OCI-LY7 (cell line): ENCODE data around the gene SRRM4. TPM values are rescaled to one million over a fixed set of nuclear protein-coding genes. Genes with fewer than 3 reads are reported as not detected.

Experiments
- Bru-seq: library from RNA; stranded (reverse); fragments of 400-500 nt; gene quantifications from one replicate; lab custom pipeline; 2021; lab: Mats Ljungman, UMichigan
- BruChase-seq, 2 experiments: library from RNA; stranded (reverse); fragments of 400-500 nt; gene quantifications; one replicate each; lab custom pipeline; 2021; lab: Mats Ljungman, UMichigan
- BruUV-seq: library from RNA; stranded (reverse); fragments of 400-500 nt; replicated peaks from 2 replicates; lab custom pipeline; 2021; lab: Mats Ljungman, UMichigan
- CTCF ChIA-PET: fragments of 300-600 bp; sonication (Branson Sonifier 250); formaldehyde crosslinking; loops from one replicate; lab custom pipeline; 2022; ENCODE audit warnings: antibody characterized with exemption; ENCODE audit not compliant: unreplicated experiment; lab: Charles Lee
- POLR2A ChIA-PET: fragments of 300-600 bp; sonication (Branson Sonifier 250); formaldehyde crosslinking; loops from one replicate; lab custom pipeline; 2022; ENCODE audit warnings: antibody characterized with exemption; lab: Charles Lee
- DNase-seq: peaks from one replicate; pipeline ENCODE4 v3.0.0-alpha.2; 2015; ENCODE audit warnings: low spot score
- H2AFZ ChIP-seq: fragments of 200-600 bp; sonication (generic), shearing (Covaris generic); 2 replicates; pipeline ENCODE4 v1.6.1; 2014; ENCODE audit warnings: mild to moderate bottlenecking, antibody characterized with exemption, low read length, moderate library complexity
- H3K27ac ChIP-seq: fragments of 200-600 bp; sonication (generic); 2 replicates; pipeline ENCODE4 v1.5.1; 2014; ENCODE audit warnings: mixed run types, low read depth, mild to moderate bottlenecking, moderate library complexity, low read length, inconsistent platforms; ENCODE audit not compliant: poor library complexity, severe bottlenecking
- H3K36me3 ChIP-seq: fragments of 200-600 bp; sonication (generic); 2 replicates; pipeline ENCODE4 v1.6.1; 2014; ENCODE audit warnings: mild to moderate bottlenecking, antibody characterized with exemption, low read length, moderate library complexity, mixed read lengths; ENCODE audit not compliant: insufficient read depth
- H3K4me1 ChIP-seq: fragments of 200-600 bp; sonication (generic); 2 replicates; pipeline ENCODE4 v1.5.1; 2014; ENCODE audit warnings: mild to moderate bottlenecking, low read length; ENCODE audit not compliant: insufficient read depth, poor library complexity, severe bottlenecking
- H3K4me2 ChIP-seq: fragments of 200-600 bp; sonication (generic); 2 replicates; pipeline ENCODE4 v1.6.1; 2014; ENCODE audit warnings: mild to moderate bottlenecking, low read length
- H3K4me3 ChIP-seq: fragments of 200-600 bp; sonication (generic); 2 replicates; pipeline ENCODE4 v1.5.1; 2014; ENCODE audit warnings: mild to moderate bottlenecking, low read depth, low read length; ENCODE audit not compliant: poor library complexity, severe bottlenecking
- H3K79me2 ChIP-seq: fragments of 200-600 bp; sonication (generic); 2 replicates; pipeline ENCODE4 v1.6.1; 2016; ENCODE audit warnings: low read depth, mild to moderate bottlenecking, low read length, moderate library complexity, mixed read lengths; ENCODE audit not compliant: insufficient read depth
- H3K9me2 ChIP-seq: fragments of 200-600 bp; sonication (generic); 2 replicates; pipeline ENCODE4 v1.6.1; 2016; ENCODE audit warnings: mild to moderate bottlenecking, low read length, mixed read lengths; ENCODE audit not compliant: insufficient read depth
- H3K9me3 ChIP-seq: fragments of 200-600 bp; sonication (generic); 2 replicates; pipeline ENCODE4 v1.6.1; 2014; ENCODE audit warnings: mild to moderate bottlenecking, mixed run types, low read length, mixed read lengths
- H4K20me1 ChIP-seq: fragments of 200-600 bp; sonication (generic); 2 replicates; pipeline ENCODE4 v1.6.1; 2014; ENCODE audit warnings: mild to moderate bottlenecking, antibody characterized with exemption, low read length, moderate library complexity, mixed read lengths; ENCODE audit not compliant: insufficient read depth
- CTCF ChIP-seq: fragments of 200-600 bp; sonication (generic); conservative IDR thresholded peaks from 2 replicates; pipeline ENCODE4 v1.5.1; 2014; ENCODE audit warnings: mild to moderate bottlenecking, antibody characterized with exemption, low read length, moderate library complexity, mixed read lengths
- EZH2phosphoT487 ChIP-seq: fragments of 200-600 bp; sonication (generic); IDR thresholded peaks from 2 replicates; pipeline ENCODE4 v1.6.1; 2018; ENCODE audit warnings: low read depth, borderline replicate concordance, mild to moderate bottlenecking, mixed run types, antibody characterized with exemption, low read length, moderate library complexity, mixed read lengths
- intact Hi-C: fragments of 100-400 bp; cut with micrococcal nuclease; formaldehyde crosslinking; loops from one replicate; pipeline ENCODE4 v1.10.0; 2022; ENCODE audit not compliant: unreplicated experiment
- long read RNA-seq: library from polyadenylated mRNA; stranded (forward); transcript quantifications from one replicate; pipeline ENCODE4 v2.0.0, GENCODE V29; 2022
- total RNA-seq, 2 experiments: library from RNA; depleted of rRNA in 1 of 2; stranded (reverse); fragments of >200 nt in 1 of 2; shearing (Covaris generic) in 1 of 2; gene quantifications; 2 replicates each; pipeline ENCODE4 v1.2.3, GENCODE V29; 2014 to 2022

The SRRM4 gene
- not detected in 2 replicates for total RNA-seq (2014; rRNA removed; shearing (Covaris generic))
- total RNA-seq (2022) = not detected in 2 replicates
- Bru-seq, nascent RNA = not detected
- not detected for BruChase-seq, experiment 1, labeled RNA remaining after a 6-hour chase
- BruChase-seq, experiment 2, labeled RNA remaining after a 2-hour chase = not detected
- long read RNA-seq = 0 reads

DNA sequence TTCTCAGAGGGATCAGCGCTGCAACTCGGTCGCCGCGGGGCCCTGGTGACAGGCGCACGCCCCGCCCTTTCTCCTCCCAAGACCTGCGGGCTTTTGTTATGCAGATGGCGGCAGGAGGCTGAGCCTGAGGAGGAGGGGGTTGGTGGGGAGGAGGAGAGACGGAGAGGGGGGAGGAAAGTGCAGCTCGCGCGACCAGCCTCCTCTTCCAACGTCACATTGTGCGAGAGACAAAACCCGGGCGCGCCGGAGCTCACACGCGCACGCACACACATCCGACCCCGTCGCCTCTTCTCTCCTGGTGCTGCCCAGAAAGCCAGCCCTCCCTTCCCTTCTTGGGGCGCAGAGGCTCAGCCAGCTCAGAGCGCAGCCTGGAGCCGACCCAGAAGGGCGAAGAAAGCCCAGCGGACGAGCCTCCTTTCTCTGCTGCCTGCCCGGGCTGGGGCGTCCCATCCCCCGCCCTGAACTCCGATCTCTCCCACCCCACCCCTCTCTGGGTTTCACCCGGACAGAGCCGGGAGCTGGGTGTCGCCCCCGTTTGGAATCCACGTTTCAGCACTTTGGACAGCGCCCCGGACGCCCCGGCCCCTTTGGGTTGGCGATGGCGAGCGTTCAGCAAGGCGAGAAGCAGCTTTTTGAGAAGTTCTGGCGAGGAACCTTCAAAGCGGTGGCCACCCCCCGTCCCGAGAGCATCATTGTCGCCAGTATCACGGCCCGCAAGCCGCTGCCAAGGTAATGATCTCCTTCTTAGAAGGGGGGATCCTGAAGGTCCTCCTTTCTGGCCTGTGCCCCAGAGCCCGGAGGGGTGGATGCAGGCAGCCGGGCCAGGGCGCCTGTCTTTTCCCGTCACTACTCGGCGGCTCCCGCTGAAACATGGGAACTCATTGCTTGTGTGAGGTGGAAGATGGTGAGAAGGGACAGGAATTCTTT lies at the start of gene SRRM4:
TSS of gene SRRM4 (plus strand) at position 257 of the 927 bp plus-strand sequence. CDS start at position 599, 342 bp downstream.
- Histone ChIP-seq H2AFZ (no peak within 1 kb of the TSS), H3K4me3 (no peak within 1 kb of the TSS), H3K4me1 (no peaks in the 10 kb centered on the region), H3K9me2 (no peaks in the 10 kb centered on the region), H3K79me2 (no peaks in the 10 kb centered on the region), H3K27ac (no peak within 1 kb of the TSS), H4K20me1 (no peaks in the 10 kb centered on the region), H3K9me3 (no peaks in the 10 kb centered on the region), H3K36me3 (no peaks in the 10 kb centered on the region), H3K4me2 (no peak within 1 kb of the TSS)
- CTCF ChIA-PET = no interaction called here
- BruUV-seq = no TSS peak
- DNase-seq = no peak
- intact Hi-C loops = no loop called here
- POLR2A ChIA-PET = no interaction called here
- TF ChIP-seq CTCF = no peak
- no peak for TF ChIP-seq EZH2phosphoT487

DNA sequence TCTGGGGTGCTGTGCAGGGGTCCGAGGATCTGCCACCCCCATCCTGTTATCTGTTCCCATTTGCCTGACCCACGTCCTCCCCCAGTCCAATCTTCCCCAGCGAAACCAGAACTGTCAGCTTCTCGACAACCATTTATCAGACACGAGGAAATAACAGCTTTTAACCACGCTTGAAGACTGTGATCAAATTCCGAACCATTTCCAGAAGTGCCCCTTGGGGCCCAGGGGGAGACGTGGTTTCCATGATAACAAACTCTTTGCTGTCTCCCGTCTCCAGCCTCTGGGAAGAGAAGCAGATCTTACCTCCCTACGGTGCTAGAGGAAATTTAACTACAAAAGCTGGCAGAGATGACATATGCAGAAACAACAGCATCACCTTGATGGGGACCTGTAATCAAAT lies 35.1 kb upstream of the SRRM4 start:
- no peak overlapping the region for H3K4me2 ChIP-seq
- TF ChIP-seq EZH2phosphoT487 (no peak), CTCF (no peak)
- no peaks in the 10 kb centered on the region for H3K4me1 ChIP-seq
- no peaks in the 10 kb centered on the region for H3K9me3 ChIP-seq
- no peaks in the 10 kb centered on the region for H3K79me2 ChIP-seq
- H3K36me3 ChIP-seq = no peaks in the 10 kb centered on the region
- H3K9me2 ChIP-seq = no peaks in the 10 kb centered on the region
- ChIA-PET POLR2A (interaction anchor here (0.9 kb wide), 1 partner anchor 12 kb away, joined by 3 read pairs; no protein-coding TSS in a partner anchor), CTCF (no interaction called here)
- intact Hi-C loops = no loop called here
- no TSS peak for BruUV-seq
- no peak overlapping the region for H3K4me3 ChIP-seq
- H3K27ac ChIP-seq = no peak overlapping the region
- H4K20me1 ChIP-seq = no peaks in the 10 kb centered on the region
- DNase-seq = no peak
- H2AFZ ChIP-seq = no peak overlapping the region
